HepG2 (cell line): ENCODE results near the gene STK24.

Experiments used
- BHLHE40 ChIP-seq: IDR thresholded peaks from 2 replicates; pipeline ENCODE4 v1.6.1; 2011; ENCODE audit warnings: low read length, improper control_type of control experiment
- CTCF ChIP-seq: sonication (generic); formaldehyde crosslinking; IDR thresholded peaks from 2 replicates; pipeline ENCODE4 v1.5.0; 2020; ENCODE audit warnings: mild to moderate bottlenecking, missing genetic modification reagents, moderate library complexity
- GTF3A ChIP-seq: sonication (generic); formaldehyde crosslinking; conservative IDR thresholded peaks from 2 replicates; pipeline ENCODE4 v1.4.0; 2020; ENCODE audit warnings: mild to moderate bottlenecking, missing genetic modification reagents
- SP2 ChIP-seq: sonication (generic); formaldehyde crosslinking; IDR thresholded peaks from 2 replicates; pipeline ENCODE4 v1.5.1; 2020; ENCODE audit warnings: mild to moderate bottlenecking, missing genetic modification reagents
- TCF7 ChIP-seq: sonication (generic); IDR thresholded peaks from 2 replicates; pipeline ENCODE4 v1.6.1; 2016; ENCODE audit warnings: antibody characterized with exemption, low read depth
- TFAP4 ChIP-seq: sonication (generic); IDR thresholded peaks from 2 replicates; pipeline ENCODE4 v1.6.1; 2016; ENCODE audit warnings: low read depth, borderline replicate concordance
- UBTF ChIP-seq: sonication (generic); formaldehyde crosslinking; IDR thresholded peaks from 2 replicates; pipeline ENCODE4 v1.4.0; 2020; ENCODE audit warnings: mild to moderate bottlenecking, missing genetic modification reagents
- ZBTB43 ChIP-seq: sonication (generic); formaldehyde crosslinking; conservative IDR thresholded peaks from 2 replicates; pipeline ENCODE4 v1.4.0; 2020; ENCODE audit warnings: missing genetic modification reagents
- ZNF30 ChIP-seq: sonication (generic); formaldehyde crosslinking; IDR thresholded peaks from 2 replicates; pipeline ENCODE4 v1.5.0; 2020; ENCODE audit warnings: mild to moderate bottlenecking, missing genetic modification reagents
- ZNF317 ChIP-seq: sonication (generic); formaldehyde crosslinking; IDR thresholded peaks from 2 replicates; pipeline ENCODE4 v1.5.0; 2020; ENCODE audit warnings: mild to moderate bottlenecking, missing genetic modification reagents
- ZNF766 ChIP-seq: sonication (generic); formaldehyde crosslinking; IDR thresholded peaks from 2 replicates; pipeline ENCODE4 v1.5.0; 2020; ENCODE audit warnings: missing genetic modification reagents, borderline replicate concordance

- TF ChIP-seq CTCF (CRISPR knock-in tag) (no peak), UBTF (CRISPR knock-in tag) (no peak), GTF3A (CRISPR knock-in tag) (no peak), SP2 (CRISPR knock-in tag) (no peak), ZNF30 (CRISPR knock-in tag) (no peak), ZNF317 (CRISPR knock-in tag) (no peak), ZNF766 (no peak), TFAP4 (no peak), ZBTB43 (CRISPR knock-in tag) (no peak), BHLHE40 (no peak), TCF7 (no peak)
These were observed 166.3 kb downstream of the STK24 start for GRCh38 chr13:98410612-98411011.
